K562 (cell line): ENCODE results near the gene ATP6V0D1. TPM values are rescaled to one million over a fixed set of nuclear protein-coding genes. Genes with fewer than 3 reads are reported as not detected.

Source experiments
- MTA1 ChIP-seq: fragments of 450-650 bp; IDR thresholded peaks from 2 replicates; pipeline ENCODE4 v1.6.1; 2017; ENCODE audit warnings: borderline replicate concordance
- NFXL1 ChIP-seq: fragments of 450-650 bp; formaldehyde crosslinking; IDR thresholded peaks from 2 replicates; pipeline ENCODE4 v1.4.0; 2021; ENCODE audit warnings: mild to moderate bottlenecking
- PHF21A ChIP-seq: fragments of 450-650 bp; IDR thresholded peaks from 2 replicates; pipeline ENCODE4 v1.6.1; 2017; ENCODE audit warnings: low read depth, borderline replicate concordance
- PTBP1 ChIP-seq: fragments of 200-400 bp; formaldehyde crosslinking; IDR thresholded peaks from 2 replicates; pipeline ENCODE4 v1.6.1; 2017; ENCODE audit warnings: low read depth, low read length
- ZSCAN32 ChIP-seq: fragments of 450-650 bp; formaldehyde crosslinking; IDR thresholded peaks from 2 replicates; pipeline ENCODE4 v1.4.0; 2020; ENCODE audit warnings: mild to moderate bottlenecking, moderate library complexity
- polyA plus RNA-seq, 8 experiments: library from polyadenylated mRNA; depleted of rRNA in 4 of 8; stranded (reverse) in 5 of 8; unstranded in 3 of 8; fragments of >200 nt; fragmentation: Nextera tagmentation in 2 of 8; fragmentation: Illumina TruSeq in 1 of 8; extraction: Ambion mirVana in 2 of 8; extraction: Trizol in 1 of 8; gene quantifications; 2 replicates each; pipeline versions ENCODE4 v1.2.1 to v1.2.3, GENCODE V29; 2011 to 2014; ENCODE audit warnings: inconsistent platforms in 1 of 8, missing spikeins in 1 of 8
- total RNA-seq, 7 experiments: library from RNA; depleted of rRNA in 6 of 7; stranded (reverse); fragments of >200 nt in 6 of 7; fragmentation: Illumina TruSeq in 2 of 7; extraction: Trizol in 2 of 7; gene quantifications; 2 replicates each; pipeline versions ENCODE4 v1.2.1 to v1.2.3, GENCODE V29; 2011 to 2021; ENCODE audit warnings: low replicate concordance in 1 of 7
- TF ChIP-seq, protein P1 (sequence below), 2 experiments: fragments of 450-650 bp; IDR thresholded peaks; 2 replicates each; pipeline ENCODE4 v1.6.1; 2016; ENCODE audit warnings: mild to moderate bottlenecking in 2 of 2, borderline replicate concordance in 1 of 2, low read depth in 1 of 2, moderate library complexity in 1 of 2
- TF ChIP-seq, protein P2 (sequence below), 2 experiments: IDR thresholded peaks; 2 replicates each; pipeline ENCODE4 v1.6.1; 2011; ENCODE audit warnings: borderline replicate concordance in 1 of 2, control low read depth in 1 of 2, low read depth in 1 of 2, low read length in 1 of 2, mild to moderate bottlenecking in 1 of 2, mixed read lengths in 1 of 2, moderate library complexity in 1 of 2; ENCODE audit not compliant: insufficient read depth in 1 of 2, insufficient read length in 1 of 2, poor library complexity in 1 of 2, severe bottlenecking in 1 of 2; ENCODE audit errors: extremely low read depth in 1 of 2
- TF ChIP-seq, protein P3 (sequence below): sonication (generic); formaldehyde crosslinking; IDR thresholded peaks from 2 replicates; pipeline ENCODE4 v1.9.0; 2022; ENCODE audit warnings: mild to moderate bottlenecking, missing genetic modification reagents

The ATP6V0D1 gene
- total and polyA plus RNA-seq, 9 of the 15 experiments (the other 6 are each of a cell fraction or from before 2014, with no cell fraction given), result 23.2 to 69.7 (median 45.6) TPM

GRCh38 chr16:67403976-67404555 lies 76.9 kb downstream of the ATP6V0D1 start (continued):
- TF ChIP-seq, protein P1, sequence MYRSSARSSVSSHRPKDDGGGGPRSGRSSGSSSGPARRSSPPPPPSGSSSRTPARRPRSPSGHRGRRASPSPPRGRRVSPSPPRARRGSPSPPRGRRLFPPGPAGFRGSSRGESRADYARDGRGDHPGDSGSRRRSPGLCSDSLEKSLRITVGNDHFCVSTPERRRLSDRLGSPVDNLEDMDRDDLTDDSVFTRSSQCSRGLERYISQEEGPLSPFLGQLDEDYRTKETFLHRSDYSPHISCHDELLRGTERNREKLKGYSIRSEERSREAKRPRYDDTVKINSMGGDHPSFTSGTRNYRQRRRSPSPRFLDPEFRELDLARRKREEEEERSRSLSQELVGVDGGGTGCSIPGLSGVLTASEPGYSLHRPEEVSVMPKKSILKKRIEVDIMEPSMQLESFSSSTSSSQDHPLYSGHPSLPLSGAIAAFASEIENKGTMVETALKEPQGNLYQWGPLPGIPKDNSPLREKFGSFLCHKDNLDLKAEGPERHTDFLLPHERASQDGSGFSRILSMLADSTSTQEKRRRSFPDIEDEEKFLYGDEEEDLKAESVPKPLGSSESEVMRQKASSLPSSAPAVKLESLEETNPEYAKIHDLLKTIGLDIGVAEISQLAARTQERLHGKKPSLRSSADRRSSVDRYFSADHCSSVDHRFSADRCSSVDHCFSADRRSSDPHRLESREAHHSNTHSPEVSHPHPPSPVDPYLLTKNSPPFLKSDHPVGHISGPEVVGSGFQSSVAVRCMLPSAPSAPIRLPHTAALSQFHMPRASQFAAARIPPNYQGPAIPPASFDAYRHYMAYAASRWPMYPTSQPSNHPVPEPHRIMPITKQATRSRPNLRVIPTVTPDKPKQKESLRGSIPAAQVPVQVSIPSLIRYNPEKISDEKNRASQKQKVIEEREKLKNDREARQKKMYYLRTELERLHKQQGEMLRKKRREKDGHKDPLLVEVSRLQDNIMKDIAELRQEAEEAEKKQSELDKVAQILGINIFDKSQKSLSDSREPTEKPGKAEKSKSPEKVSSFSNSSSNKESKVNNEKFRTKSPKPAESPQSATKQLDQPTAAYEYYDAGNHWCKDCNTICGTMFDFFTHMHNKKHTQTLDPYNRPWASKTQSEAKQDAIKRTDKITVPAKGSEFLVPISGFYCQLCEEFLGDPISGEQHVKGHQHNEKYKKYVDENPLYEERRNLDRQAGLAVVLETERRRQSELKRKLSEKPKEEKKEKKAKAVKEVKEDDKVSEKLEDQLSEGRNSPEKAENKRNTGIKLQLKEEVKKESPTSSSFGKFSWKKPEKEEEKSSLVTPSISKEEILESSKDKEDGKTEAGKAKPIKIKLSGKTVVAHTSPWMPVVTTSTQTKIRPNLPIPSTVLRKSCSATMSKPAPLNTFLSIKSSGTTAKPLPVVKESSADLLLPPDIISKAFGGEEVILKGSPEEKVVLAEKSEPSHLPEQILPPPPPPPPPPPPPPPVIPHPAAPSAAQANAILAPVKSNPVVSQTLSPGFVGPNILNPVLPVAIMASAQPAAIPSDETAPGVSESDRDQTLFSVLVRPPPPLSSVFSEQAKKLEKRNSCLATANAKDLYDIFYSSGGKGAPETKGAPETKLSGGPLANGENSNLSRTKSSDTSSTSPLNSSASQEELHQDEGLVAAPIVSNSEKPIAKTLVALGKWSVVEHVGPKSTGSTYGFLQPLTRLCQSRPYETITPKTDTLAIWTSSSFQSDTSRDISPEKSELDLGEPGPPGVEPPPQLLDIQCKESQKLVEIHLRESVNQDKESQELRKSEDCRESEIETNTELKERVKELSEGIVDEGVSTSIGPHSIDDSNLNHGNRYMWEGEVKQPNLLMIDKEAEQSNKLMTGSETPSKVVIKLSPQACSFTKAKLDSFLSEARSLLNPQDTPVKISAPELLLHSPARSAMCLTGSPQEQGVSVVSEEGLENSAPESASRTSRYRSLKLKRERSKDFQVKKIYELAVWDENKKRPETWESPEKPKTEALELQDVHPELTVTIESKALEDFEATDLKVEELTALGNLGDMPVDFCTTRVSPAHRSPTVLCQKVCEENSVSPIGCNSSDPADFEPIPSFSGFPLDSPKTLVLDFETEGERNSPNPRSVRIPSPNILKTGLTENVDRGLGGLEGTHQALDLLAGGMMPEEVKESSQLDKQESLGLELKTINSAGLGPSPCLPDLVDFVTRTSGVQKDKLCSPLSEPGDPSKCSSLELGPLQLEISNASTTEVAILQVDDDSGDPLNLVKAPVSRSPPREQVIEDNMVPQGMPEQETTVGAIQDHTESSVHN (IDR thresholded peaks at IDR 0.05; ENCODE audit: borderline replicate concordance in 1 of 2, low read depth in 1 of 2), result no peak
- TF ChIP-seq MTA1 (no peak), PHF21A (no peak), PTBP1 (no peak), NFXL1 (no peak), ZSCAN32 (CRISPR knock-in tag) (no peak)
- TF ChIP-seq, protein P2, sequence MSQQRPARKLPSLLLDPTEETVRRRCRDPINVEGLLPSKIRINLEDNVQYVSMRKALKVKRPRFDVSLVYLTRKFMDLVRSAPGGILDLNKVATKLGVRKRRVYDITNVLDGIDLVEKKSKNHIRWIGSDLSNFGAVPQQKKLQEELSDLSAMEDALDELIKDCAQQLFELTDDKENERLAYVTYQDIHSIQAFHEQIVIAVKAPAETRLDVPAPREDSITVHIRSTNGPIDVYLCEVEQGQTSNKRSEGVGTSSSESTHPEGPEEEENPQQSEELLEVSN (IDR thresholded peaks at IDR 0.05; ENCODE audit: borderline replicate concordance in 1 of 2, extremely low read depth in 1 of 2, insufficient read depth in 1 of 2, insufficient read length in 1 of 2, low read depth in 1 of 2, low read length in 1 of 2, poor library complexity in 1 of 2, severe bottlenecking in 1 of 2), result peak in 1 of 2 experiments; percentile 18
- TF ChIP-seq, protein P3, sequence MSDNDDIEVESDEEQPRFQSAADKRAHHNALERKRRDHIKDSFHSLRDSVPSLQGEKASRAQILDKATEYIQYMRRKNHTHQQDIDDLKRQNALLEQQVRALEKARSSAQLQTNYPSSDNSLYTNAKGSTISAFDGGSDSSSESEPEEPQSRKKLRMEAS (CRISPR knock-in tag), result peak; percentile 54
